ENCODE results near the gene BORCS6. TPM values are rescaled to one million over a fixed set of nuclear protein-coding genes. Genes with fewer than 3 reads are reported as not detected.

The BORCS6 gene
- total and polyA plus RNA-seq, 9 of the 15 experiments (the other 6 are each of a cell fraction or from before 2014, with no cell fraction given), result 0.01 to 7.4 (median 2.3) TPM

DNA sequence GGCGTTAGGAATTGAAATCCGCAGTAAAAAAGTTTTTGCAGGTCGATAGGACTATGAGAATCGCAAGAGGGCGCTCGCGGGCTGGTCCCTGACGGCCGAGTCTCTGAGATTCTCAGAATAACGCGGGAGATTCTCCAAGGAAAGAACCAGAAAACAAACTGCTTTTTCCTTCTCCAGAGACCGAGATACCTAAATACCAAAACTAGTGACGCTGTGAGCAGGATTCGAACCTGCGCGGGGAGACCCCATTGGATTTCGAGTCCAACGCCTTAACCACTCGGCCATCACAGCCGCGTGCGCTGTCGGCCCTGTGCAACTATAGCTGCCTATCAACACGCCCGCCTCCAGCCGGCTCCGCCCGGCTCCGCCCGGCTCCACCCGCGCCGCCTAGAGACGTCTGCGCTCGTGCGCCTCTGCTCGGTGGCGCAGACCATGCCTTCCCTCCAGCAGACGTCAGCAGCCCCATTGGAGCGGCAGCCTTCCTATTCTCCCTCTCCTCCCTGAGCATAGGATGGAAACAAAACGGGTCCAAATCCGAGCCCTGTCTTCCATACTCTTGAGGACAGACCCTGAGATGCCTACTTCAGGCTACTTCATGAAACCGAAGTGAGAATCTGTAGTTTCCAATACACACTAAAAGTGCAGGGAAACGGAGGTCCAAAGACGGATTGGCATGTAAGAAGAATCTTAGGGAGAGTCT is 51.2 kb downstream of the BORCS6 start (continued):
- TF ChIP-seq, protein P1, sequence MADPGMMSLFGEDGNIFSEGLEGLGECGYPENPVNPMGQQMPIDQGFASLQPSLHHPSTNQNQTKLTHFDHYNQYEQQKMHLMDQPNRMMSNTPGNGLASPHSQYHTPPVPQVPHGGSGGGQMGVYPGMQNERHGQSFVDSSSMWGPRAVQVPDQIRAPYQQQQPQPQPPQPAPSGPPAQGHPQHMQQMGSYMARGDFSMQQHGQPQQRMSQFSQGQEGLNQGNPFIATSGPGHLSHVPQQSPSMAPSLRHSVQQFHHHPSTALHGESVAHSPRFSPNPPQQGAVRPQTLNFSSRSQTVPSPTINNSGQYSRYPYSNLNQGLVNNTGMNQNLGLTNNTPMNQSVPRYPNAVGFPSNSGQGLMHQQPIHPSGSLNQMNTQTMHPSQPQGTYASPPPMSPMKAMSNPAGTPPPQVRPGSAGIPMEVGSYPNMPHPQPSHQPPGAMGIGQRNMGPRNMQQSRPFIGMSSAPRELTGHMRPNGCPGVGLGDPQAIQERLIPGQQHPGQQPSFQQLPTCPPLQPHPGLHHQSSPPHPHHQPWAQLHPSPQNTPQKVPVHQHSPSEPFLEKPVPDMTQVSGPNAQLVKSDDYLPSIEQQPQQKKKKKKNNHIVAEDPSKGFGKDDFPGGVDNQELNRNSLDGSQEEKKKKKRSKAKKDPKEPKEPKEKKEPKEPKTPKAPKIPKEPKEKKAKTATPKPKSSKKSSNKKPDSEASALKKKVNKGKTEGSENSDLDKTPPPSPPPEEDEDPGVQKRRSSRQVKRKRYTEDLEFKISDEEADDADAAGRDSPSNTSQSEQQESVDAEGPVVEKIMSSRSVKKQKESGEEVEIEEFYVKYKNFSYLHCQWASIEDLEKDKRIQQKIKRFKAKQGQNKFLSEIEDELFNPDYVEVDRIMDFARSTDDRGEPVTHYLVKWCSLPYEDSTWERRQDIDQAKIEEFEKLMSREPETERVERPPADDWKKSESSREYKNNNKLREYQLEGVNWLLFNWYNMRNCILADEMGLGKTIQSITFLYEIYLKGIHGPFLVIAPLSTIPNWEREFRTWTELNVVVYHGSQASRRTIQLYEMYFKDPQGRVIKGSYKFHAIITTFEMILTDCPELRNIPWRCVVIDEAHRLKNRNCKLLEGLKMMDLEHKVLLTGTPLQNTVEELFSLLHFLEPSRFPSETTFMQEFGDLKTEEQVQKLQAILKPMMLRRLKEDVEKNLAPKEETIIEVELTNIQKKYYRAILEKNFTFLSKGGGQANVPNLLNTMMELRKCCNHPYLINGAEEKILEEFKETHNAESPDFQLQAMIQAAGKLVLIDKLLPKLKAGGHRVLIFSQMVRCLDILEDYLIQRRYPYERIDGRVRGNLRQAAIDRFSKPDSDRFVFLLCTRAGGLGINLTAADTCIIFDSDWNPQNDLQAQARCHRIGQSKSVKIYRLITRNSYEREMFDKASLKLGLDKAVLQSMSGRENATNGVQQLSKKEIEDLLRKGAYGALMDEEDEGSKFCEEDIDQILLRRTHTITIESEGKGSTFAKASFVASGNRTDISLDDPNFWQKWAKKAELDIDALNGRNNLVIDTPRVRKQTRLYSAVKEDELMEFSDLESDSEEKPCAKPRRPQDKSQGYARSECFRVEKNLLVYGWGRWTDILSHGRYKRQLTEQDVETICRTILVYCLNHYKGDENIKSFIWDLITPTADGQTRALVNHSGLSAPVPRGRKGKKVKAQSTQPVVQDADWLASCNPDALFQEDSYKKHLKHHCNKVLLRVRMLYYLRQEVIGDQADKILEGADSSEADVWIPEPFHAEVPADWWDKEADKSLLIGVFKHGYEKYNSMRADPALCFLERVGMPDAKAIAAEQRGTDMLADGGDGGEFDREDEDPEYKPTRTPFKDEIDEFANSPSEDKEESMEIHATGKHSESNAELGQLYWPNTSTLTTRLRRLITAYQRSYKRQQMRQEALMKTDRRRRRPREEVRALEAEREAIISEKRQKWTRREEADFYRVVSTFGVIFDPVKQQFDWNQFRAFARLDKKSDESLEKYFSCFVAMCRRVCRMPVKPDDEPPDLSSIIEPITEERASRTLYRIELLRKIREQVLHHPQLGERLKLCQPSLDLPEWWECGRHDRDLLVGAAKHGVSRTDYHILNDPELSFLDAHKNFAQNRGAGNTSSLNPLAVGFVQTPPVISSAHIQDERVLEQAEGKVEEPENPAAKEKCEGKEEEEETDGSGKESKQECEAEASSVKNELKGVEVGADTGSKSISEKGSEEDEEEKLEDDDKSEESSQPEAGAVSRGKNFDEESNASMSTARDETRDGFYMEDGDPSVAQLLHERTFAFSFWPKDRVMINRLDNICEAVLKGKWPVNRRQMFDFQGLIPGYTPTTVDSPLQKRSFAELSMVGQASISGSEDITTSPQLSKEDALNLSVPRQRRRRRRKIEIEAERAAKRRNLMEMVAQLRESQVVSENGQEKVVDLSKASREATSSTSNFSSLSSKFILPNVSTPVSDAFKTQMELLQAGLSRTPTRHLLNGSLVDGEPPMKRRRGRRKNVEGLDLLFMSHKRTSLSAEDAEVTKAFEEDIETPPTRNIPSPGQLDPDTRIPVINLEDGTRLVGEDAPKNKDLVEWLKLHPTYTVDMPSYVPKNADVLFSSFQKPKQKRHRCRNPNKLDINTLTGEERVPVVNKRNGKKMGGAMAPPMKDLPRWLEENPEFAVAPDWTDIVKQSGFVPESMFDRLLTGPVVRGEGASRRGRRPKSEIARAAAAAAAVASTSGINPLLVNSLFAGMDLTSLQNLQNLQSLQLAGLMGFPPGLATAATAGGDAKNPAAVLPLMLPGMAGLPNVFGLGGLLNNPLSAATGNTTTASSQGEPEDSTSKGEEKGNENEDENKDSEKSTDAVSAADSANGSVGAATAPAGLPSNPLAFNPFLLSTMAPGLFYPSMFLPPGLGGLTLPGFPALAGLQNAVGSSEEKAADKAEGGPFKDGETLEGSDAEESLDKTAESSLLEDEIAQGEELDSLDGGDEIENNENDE (IDR thresholded peaks at IDR 0.05; ENCODE audit: low read depth, low read length), result no peak
- TF ChIP-seq, protein P2, sequence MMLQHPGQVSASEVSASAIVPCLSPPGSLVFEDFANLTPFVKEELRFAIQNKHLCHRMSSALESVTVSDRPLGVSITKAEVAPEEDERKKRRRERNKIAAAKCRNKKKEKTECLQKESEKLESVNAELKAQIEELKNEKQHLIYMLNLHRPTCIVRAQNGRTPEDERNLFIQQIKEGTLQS (IDR thresholded peaks at IDR 0.05), result no peak
- TF ChIP-seq, protein P2 (CRISPR knock-in tag; conservative IDR thresholded peaks at IDR 0.05), result no peak
- TF ChIP-seq, protein P3, sequence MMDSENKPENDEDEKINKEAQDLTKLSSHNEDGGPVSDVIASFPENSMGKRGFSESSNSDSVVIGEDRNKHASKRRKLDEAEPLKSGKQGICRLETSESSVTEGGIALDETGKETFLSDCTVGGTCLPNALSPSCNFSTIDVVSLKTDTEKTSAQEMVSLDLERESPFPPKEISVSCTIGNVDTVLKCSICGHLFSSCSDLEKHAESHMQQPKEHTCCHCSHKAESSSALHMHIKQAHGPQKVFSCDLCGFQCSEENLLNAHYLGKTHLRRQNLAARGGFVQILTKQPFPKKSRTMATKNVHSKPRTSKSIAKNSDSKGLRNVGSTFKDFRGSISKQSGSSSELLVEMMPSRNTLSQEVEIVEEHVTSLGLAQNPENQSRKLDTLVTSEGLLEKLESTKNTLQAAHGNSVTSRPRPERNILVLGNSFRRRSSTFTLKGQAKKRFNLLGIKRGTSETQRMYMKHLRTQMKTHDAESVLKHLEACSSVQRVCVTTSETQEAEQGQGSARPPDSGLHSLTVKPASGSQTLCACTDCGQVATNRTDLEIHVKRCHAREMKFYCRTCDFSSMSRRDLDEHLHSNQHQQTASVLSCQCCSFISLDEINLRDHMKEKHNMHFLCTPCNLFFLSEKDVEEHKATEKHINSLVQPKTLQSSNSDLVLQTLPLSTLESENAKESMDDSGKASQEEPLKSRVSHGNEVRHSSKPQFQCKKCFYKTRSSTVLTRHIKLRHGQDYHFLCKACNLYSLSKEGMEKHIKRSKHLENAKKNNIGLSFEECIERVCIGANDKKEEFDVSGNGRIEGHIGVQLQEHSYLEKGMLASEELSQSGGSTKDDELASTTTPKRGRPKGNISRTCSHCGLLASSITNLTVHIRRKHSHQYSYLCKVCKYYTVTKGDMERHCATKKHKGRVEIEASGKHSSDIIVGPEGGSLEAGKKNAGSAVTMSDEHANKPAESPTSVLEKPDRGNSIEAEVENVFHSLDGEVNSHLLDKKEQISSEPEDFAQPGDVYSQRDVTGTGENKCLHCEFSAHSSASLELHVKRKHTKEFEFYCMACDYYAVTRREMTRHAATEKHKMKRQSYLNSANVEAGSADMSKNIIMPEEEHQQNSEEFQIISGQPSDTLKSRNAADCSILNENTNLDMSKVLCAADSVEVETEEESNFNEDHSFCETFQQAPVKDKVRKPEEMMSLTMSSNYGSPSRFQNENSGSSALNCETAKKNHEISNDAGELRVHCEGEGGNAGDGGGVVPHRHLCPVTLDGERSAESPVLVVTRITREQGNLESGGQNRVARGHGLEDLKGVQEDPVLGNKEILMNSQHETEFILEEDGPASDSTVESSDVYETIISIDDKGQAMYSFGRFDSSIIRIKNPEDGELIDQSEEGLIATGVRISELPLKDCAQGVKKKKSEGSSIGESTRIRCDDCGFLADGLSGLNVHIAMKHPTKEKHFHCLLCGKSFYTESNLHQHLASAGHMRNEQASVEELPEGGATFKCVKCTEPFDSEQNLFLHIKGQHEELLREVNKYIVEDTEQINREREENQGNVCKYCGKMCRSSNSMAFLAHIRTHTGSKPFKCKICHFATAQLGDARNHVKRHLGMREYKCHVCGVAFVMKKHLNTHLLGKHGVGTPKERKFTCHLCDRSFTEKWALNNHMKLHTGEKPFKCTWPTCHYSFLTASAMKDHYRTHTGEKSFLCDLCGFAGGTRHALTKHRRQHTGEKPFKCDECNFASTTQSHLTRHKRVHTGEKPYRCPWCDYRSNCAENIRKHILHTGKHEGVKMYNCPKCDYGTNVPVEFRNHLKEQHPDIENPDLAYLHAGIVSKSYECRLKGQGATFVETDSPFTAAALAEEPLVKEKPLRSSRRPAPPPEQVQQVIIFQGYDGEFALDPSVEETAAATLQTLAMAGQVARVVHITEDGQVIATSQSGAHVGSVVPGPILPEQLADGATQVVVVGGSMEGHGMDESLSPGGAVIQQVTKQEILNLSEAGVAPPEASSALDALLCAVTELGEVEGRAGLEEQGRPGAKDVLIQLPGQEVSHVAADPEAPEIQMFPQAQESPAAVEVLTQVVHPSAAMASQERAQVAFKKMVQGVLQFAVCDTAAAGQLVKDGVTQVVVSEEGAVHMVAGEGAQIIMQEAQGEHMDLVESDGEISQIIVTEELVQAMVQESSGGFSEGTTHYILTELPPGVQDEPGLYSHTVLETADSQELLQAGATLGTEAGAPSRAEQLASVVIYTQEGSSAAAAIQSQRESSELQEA (IDR thresholded peaks at IDR 0.05; ENCODE audit: low read depth), result 0 out of 2 replicates have a peak, but pooled peaks have one; percentile 39
- no peak for TF ChIP-seq EZH2 (IDR thresholded peaks at IDR 0.05; ENCODE audit: borderline replicate concordance, low read depth, low read length)
